Thymus (tissue), 11 donors: ENCODE results near the gene RHEB. TPM values are rescaled to one million over a fixed set of nuclear protein-coding genes. Genes with fewer than 3 reads are reported as not detected.

Experiments used
- DNase-seq, 9 donors: peaks; one replicate each; pipeline ENCODE4 v3.0.0-alpha.2; 2013; ENCODE audit warnings: low spot score in 9 of 9, low read depth in 6 of 9, missing footprints in 1 of 9
- H3K27ac ChIP-seq, 2 donors: one replicate each; pipeline ENCODE4 v1.5.1; 2013; ENCODE audit warnings: control low read depth in 1 of 2, low read depth in 1 of 2, low read length in 1 of 2, mild to moderate bottlenecking in 1 of 2, moderate library complexity in 1 of 2
- H3K27me3 ChIP-seq, 2 donors: one replicate each; pipeline ENCODE4 v1.5.1; 2013; ENCODE audit warnings: low read length in 1 of 2; ENCODE audit not compliant: control insufficient read depth in 2 of 2, insufficient read depth in 1 of 2
- H3K36me3 ChIP-seq, 2 donors: one replicate each; pipeline ENCODE4 v1.5.1; 2013; ENCODE audit warnings: low read length in 1 of 2, mild to moderate bottlenecking in 1 of 2, moderate library complexity in 1 of 2; ENCODE audit not compliant: control insufficient read depth in 2 of 2, insufficient read depth in 2 of 2
- H3K4me1 ChIP-seq, 2 donors: one replicate each; pipeline ENCODE4 v1.5.1; 2013; ENCODE audit warnings: low read length in 2 of 2; ENCODE audit not compliant: control insufficient read depth in 2 of 2, insufficient read depth in 2 of 2
- H3K4me3 ChIP-seq, 2 donors: one replicate each; pipeline ENCODE4 v1.5.1; 2013; ENCODE audit warnings: low read length in 2 of 2, control low read depth in 1 of 2, mild to moderate bottlenecking in 1 of 2
- H3K9me3 ChIP-seq, 2 donors: one replicate each; pipeline ENCODE4 v1.5.1; 2013; ENCODE audit warnings: low read length in 1 of 2, mild to moderate bottlenecking in 1 of 2; ENCODE audit not compliant: control insufficient read depth in 2 of 2, insufficient read depth in 1 of 2
- WGBS: extraction: QIAGEN DNeasy Blood & Tissue Kit; methylation state at CpG from one replicate; pipeline ENCODE4 v1.1.7; 2013; 5-methylcytosine and 5-hydroxymethylcytosine counted together
- polyA plus RNA-seq: library from polyadenylated mRNA; stranded (reverse); fragments of 200-250 nt; gene quantifications from one replicate; pipeline ENCODE4 v1.2.3, GENCODE V29; 2013
- total RNA-seq: library from RNA; stranded (reverse); fragments of 120-200 nt; gene quantifications from one replicate; pipeline ENCODE4 v1.2.4, GENCODE V29; 2013
- donor health status: healthy.

The RHEB gene
- total and polyA plus RNA-seq, 2 donors: 90.8 to 115 TPM

- peaks cover 0 to 2% of the 10 kb centered on the region in 2 donors for H3K36me3 ChIP-seq
- H3K27ac ChIP-seq: no peak overlapping the region
- no peaks in the 10 kb centered on the region for H3K9me3 ChIP-seq
- peaks cover 25 to 35% of the 10 kb centered on the region in 2 donors for H3K4me1 ChIP-seq
- 96% methylated on average over 1 of the region's 1 CpG for WGBS
- H3K27me3 ChIP-seq: peaks cover 0 to 11% of the 10 kb centered on the region in 2 donors
- DNase-seq: no peak
- no peak overlapping the region for H3K4me3 ChIP-seq
Observed at GRCh38 chr7:151444632-151445031, 75.1 kb downstream of the RHEB start.

- Histone ChIP-seq H3K36me3 (peaks cover 0 to 2% of the 10 kb centered on the region in 2 donors), H3K27me3 (peaks cover 6 to 14% of the 10 kb centered on the region in 2 donors), H3K9me3 (no peaks in the 10 kb centered on the region), H3K4me3 (no peak overlapping the region), H3K27ac (no peak overlapping the region), H3K4me1 (peaks cover 29 to 45% of the 10 kb centered on the region in 2 donors)
- no peak for DNase-seq
- WGBS: 95% methylated on average over 10 of the region's 10 CpGs
Observed at GRCh38 chr7:151442776-151443496, 76.8 kb downstream of the RHEB start.

DNA sequence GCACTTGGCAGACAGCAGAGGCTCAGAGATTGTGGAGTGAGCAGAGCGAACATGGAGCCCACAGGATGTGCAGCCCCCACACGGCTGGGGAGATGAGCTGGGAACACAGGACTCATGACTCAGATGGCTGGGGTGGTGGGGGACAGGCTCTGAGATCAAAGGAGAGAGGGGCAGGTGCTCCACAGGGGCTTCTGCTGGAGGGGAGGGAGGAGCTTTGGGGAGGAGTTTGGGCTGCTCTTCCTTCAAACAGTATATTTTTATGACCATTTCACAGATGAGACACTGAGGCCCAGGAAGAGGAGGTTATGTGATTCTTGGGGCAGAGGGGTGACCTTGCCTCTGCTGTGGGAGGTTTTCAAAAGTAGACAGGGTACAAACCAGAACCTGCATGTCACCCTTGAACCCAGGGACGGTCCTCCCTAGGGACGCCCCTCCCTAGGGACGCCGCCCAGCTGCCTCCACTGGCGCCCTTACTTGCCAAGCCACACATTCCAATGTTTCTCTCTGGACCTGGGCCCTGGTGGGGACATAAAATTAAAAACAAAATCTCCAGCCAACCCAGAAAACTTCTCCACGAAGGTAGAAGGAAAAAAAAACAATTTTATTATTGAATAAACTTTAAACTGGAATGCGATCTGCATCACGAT, 78.8 kb downstream of the RHEB start:
- peak overlapping the region; percentile 72 to 95 for H3K27ac ChIP-seq
- H3K4me3 ChIP-seq: peak overlapping the region in 1 of 2 donors; percentile 38
- H3K27me3 ChIP-seq: peaks cover 6 to 10% of the 10 kb centered on the region in 2 donors
- no peaks in the 10 kb centered on the region for H3K36me3 ChIP-seq
- H3K4me1 ChIP-seq: peaks cover 29 to 62% of the 10 kb centered on the region in 2 donors
- WGBS: 65% methylated on average over 10 of the region's 10 CpGs
- DNase-seq: peak in 2 of 9 donors; percentile 58 to 76
- no peaks in the 10 kb centered on the region for H3K9me3 ChIP-seq

DNA sequence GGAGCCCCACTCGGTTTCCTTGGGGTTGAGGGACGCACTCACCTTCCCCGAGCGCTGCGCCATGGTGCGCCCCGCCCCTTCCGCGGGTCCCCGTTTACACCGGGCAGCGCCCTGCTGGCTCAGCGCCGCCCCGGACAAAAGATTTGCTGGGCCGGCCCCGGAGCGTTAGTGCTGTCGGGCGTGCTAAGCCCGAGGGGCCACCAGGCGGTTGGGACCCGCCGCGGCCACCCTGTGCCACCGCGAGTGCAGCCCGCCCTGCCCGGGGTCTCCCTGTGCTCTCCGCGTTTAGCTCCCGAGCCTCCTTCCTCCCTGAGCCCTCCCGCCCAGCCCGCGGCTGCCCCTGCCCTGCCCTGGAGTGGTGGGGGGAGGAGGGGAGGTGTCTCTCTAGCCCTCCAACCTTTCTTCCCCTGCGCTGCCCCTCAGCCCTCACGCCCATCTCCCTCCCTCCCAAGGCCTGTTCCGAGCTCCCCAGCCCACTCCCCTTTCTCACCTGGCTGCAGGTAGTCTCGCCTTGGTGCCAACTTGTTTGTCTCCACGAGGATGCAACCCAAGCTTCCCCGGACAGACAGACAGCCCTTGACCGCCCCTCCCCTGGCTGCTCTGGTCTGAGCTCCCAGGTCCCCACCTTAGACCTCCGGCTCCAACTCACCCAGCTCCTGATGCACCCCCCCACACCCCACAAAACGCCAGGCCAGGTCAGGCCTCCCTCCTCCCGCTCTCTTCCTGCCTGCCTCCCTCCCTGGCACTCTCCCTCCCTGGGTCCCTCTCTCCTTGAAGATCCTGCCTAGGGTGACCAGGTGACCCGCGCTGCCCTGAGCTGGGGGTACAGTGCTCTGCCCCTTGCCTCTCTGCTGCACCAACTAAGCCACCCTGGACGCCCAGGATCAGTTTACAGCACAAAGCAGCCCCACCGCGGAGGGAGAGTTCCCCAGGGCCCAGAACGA, 79.6 kb downstream of the RHEB start, which contains the start of gene CRYGN:
Gene CRYGN (minus strand): TSS at position 287 of the 944 bp plus-strand sequence. CDS start 224 bp downstream, at position 63.
- H3K4me1 ChIP-seq: peaks cover 29 to 65% of the 10 kb centered on the region in 2 donors
- H3K27me3 ChIP-seq: peaks cover 6 to 10% of the 10 kb centered on the region in 2 donors
- H3K36me3 ChIP-seq: no peaks in the 10 kb centered on the region
- peak in 1 of 9 donors; percentile 62 for DNase-seq
- peak within 1 kb of the TSS; percentile 38 to 49 for H3K4me3 ChIP-seq
- peak within 1 kb of the TSS; percentile 72 to 95 for H3K27ac ChIP-seq
- H3K9me3 ChIP-seq: no peaks in the 10 kb centered on the region
- 24% methylated on average over 51 of the region's 51 CpGs for WGBS

GRCh38 chr7:151438864-151439601, 80.7 kb downstream of the RHEB start:
- H3K4me1 ChIP-seq: peaks cover 29 to 69% of the 10 kb centered on the region in 2 donors
- WGBS: 96% methylated on average over 17 of the region's 17 CpGs
- H3K36me3 ChIP-seq: no peaks in the 10 kb centered on the region
- no peak overlapping the region for H3K4me3 ChIP-seq
- no peak overlapping the region for H3K27ac ChIP-seq
- H3K9me3 ChIP-seq: no peaks in the 10 kb centered on the region
- no peak for DNase-seq
- H3K27me3 ChIP-seq: peaks cover 6 to 10% of the 10 kb centered on the region in 2 donors

GRCh38 chr7:151437866-151438516, 81.7 kb downstream of the RHEB start:
- WGBS: 95% methylated on average over 23 of the region's 23 CpGs
- Histone ChIP-seq H3K9me3 (no peaks in the 10 kb centered on the region), H3K27me3 (peaks cover 6 to 10% of the 10 kb centered on the region in 2 donors), H3K4me1 (peaks cover 39 to 79% of the 10 kb centered on the region in 2 donors), H3K27ac (no peak overlapping the region), H3K36me3 (no peaks in the 10 kb centered on the region), H3K4me3 (no peak overlapping the region)
- no peak for DNase-seq

- Histone ChIP-seq H3K4me3 (no peak overlapping the region), H3K36me3 (no peaks in the 10 kb centered on the region), H3K27me3 (peaks cover 6 to 10% of the 10 kb centered on the region in 2 donors), H3K4me1 (peaks cover 45 to 79% of the 10 kb centered on the region in 2 donors), H3K9me3 (peaks cover 0 to 2% of the 10 kb centered on the region in 2 donors), H3K27ac (no peak overlapping the region)
- 97% methylated on average over 13 of the region's 13 CpGs for WGBS
- DNase-seq: no peak
Observed at GRCh38 chr7:151437159-151437553, 82.5 kb downstream of the RHEB start.
